Activated T-cell treated with anti-CD3 and anti-CD28 coated beads for 24 hours (primary cell): ENCODE results near the gene KCP.

Source experiments
- DNase-seq: peaks from one replicate; pipeline ENCODE4 v3.0.0-alpha.2; 2020; ENCODE audit warnings: low read depth

Gene KCP

DNA sequence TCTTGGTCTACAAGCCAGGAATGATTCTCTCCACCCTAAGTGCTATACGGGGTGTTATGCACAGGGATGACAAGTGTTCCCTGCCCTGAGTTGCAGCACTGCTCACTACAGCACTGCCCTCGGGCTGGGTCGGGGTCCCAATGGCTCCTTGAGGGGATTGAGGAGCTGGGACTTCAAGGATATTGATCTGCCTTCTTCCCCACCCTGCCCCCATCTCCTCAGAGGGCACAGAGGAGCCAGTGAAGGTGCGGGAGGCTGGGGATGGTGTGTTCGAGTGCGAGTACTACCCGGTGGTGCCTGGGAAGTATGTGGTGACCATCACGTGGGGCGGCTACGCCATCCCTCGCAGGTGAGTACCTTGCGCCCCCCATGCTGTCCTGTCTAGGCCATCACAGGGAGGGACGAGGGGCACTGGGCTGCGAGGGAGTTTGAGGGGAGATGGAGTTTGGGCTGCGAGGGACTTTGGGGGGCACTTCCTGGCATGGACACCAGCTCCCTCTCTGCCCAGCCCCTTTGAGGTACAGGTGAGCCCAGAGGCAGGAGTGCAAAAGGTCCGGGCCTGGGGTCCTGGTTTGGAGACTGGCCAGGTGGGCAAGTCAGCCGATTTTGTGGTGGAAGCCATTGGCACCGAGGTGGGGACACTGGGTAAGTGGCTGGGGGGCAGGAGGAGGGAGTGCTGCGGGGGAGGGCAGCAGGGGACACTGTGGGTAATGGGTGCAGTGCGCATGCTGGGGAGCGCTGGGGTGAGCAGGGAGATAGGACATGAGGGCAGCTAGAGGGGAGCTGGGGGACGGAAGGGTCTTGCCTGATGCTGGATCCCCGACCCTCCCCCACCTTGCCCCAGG, 70.0 kb downstream of the KCP start:
- DNase-seq: no peak

- no peak for DNase-seq
Measured at GRCh38 chr7:128839751-128840177, 70.7 kb downstream of the KCP start.

- no peak for DNase-seq
Measured at GRCh38 chr7:128838981-128839731, 71.4 kb downstream of the KCP start.

- no peak for DNase-seq
Measured at GRCh38 chr7:128838109-128838779, 72.3 kb downstream of the KCP start.

DNA sequence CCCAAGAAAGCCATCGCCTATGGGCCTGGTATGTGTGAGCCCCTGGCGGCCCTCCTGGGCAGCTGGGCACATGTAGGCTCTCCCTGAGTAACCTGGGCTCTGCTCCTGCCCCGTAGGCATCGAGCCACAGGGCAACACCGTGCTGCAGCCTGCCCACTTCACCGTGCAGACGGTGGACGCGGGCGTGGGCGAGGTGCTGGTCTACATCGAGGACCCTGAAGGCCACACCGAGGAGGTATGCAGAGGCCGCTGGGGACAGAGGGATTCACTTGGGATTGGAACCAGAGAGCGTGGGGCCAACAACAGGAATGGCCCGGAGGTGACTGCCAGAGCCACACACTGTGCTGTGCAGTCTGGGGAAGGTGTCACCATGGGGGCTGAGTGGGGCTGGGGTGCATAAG, 73.0 kb downstream of the KCP start:
- no peak for DNase-seq

DNA sequence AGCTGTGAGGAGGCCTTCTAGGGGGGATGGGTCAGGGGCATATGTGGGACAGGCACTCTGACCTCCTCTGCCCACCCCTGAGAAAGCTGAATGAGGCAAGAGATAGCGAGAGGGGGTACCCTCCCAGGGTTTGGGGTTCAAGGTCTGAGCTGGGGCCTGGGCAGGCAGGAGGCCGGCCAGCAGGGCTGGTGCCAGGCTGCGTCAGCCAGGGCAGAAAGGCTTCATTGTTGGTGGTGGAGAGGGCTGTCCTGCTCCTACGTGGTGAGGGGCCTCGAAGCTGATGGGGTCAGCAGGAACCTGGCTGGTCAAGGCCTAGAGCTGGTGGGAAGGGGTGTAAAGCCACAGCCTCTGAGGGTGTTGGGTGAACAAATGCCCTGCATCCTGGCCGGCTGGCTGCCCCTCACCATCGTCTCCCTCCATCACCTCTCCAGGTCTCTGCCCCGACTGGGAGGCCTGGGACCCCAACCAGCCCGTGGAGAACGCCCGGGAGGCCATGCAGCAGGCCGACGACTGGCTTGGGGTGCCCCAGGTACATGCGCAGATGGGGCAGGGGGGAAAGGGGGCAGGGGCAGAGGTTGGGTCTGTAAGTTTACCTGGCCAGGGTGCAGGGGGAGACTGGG, 73.7 kb downstream of the KCP start:
- no peak for DNase-seq

DNA sequence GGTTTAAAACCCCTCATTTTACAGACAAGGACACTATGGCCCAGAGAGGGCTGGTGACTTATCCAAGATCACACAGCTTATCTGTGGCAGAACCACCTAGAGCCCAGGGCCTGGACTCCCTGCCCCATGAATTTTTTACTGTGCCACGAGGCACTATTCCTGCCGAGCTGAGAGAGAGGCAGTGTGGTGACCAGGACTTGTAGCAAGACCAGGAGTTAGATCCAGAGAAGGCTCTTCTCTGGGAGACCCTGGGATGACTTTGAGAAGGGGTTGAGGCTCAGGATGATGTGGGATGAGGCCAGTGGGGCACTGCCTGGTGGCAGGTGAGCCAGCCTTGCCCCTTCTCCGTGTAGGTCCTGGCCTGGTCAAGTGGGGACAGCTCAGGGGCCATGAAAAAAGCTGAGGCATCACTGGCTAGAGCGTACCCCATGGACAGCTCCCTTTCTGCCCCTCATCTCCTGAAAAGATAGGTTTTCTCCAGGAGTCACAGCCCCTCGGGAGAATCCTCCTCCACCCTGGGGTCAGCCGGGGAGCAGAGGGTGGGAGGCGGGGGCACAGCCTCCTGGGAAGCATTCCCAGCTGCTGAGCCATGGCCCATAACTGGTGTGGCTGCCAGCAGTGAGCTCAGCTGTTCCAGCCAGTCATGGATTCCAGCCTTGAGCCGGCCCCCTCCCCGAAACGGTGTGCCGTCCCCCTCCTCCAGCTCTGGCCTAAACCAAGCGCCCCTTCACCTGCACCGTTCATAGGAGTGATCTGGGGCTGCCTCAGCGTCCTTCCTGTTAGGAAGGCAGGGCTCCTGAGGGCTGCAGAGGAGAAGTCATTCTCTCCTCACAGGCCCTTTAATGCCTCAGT, 74.5 kb downstream of the KCP start:
- DNase-seq: no peak

GRCh38 chr7:128835231-128835751, 75.2 kb downstream of the KCP start:
- DNase-seq: no peak

- DNase-seq: no peak
Measured at GRCh38 chr7:128833946-128834325, 76.6 kb downstream of the KCP start.

- no peak for DNase-seq
Measured at GRCh38 chr7:128833148-128833945, 77.2 kb downstream of the KCP start.

GRCh38 chr7:128832880-128833147, 77.7 kb downstream of the KCP start:
- DNase-seq: no peak

DNA sequence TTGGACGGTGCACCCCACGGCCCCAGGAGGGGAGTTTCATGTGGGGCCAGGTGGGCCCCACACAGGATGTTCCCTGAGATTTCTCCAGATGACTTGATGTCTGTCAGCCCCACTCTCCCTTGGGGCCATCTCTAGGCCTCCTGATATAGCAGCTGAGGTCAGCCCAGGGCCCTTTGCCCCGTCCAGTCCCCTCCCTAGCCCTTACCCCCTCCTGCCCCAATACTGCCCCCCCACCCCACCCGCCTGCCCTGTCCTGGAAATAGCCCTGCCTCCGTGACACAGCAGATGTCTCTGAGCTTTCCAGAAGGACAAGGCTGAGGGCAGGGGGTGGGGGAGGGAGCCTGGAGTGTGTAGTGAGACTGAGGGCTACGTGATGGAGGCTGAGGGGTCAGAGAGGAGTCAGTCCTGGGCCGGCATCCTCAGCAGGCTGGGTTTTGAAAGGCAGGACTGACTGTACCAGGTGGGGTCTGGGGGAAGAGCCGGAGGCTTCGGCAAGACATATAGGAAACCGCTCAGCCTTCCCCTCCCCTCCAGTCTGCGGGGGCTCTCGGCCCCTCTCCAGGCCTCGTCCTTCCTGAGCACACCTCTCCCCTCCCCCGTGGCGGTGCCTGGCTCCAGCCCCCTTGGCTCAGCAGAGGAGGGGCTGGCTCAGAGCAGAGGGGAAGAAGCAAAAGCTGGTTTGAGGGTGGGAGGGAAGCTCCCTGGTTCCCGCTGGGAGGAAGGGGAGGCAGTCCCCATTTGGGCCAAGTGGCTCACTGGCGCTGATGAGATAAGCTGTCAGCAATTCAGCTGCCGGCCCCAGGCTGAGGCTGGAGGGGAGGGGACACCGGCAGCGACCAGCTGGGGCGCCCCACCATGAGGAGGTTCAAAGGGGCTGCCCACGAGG, 78.3 kb downstream of the KCP start:
- no peak for DNase-seq

- DNase-seq: no peak
Measured at GRCh38 chr7:128831178-128831993, 79.1 kb downstream of the KCP start.

- DNase-seq: no peak
Measured at GRCh38 chr7:128830231-128831177, 80.0 kb downstream of the KCP start, which contains the start of gene FLNC. TSS of gene FLNC (plus strand) at chr7:128830406. CDS start at chr7:128830638, 232 bp downstream.

GRCh38 chr7:128829391-128830166, 80.9 kb downstream of the KCP start:
- DNase-seq: no peak

DNA sequence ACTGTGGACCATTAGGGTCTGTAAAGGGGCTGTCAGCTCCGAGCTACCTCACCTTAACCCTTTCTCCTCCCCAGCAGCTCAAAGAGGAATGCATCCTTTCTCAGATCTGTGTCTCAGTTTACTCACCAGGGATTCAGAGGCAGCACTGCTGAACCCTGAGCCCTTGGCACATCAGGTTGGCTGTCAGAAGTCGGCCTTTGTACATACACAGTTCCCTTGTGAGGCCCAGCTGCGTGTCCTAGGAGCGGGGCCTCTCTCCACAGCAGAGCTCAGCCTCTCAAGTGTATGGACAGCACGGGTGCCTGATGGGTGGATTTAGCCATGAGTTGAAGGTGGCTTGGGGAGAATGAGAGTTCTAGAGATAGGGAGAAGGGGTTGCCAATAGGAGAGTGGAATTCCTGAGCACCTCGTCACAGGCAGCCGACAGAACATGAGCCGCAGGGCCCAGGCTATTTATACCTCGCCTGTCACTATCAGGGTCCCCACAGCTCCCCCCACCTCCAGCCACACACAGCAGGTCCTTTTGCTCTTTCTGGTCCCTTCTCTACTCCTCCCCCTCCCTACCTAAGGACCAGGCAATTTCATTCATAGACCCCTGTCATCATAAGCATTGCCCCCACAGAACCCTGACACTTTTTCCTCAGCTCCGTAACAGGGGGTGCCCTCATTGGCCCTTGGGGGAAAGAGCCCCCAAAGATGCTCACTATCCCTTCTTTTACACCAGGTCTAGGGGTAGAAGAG, 82.4 kb downstream of the KCP start:
- DNase-seq: no peak
